GM12878 (cell line): ENCODE measurements around the gene TTK. TPM values are rescaled to one million over a fixed set of nuclear protein-coding genes. Genes with fewer than 3 reads are reported as not detected.

Experiments used
- ATAC-seq: fragments of 200-7000 bp; cut with Tn5 transposase; 3 replicates; pipeline ENCODE4 v1.9.1; 2020; ENCODE audit warnings: mild to moderate bottlenecking, moderate library complexity
- BruUV-seq: library from RNA; stranded (reverse); fragments of 400-500 nt; replicated peaks from 2 replicates; lab custom pipeline; 2021; lab: Mats Ljungman, UMichigan
- CTCF ChIA-PET: fragments of 300-600 bp; sonication (Branson Sonifier 250); formaldehyde crosslinking; extraction: SDS; loops from one replicate; lab custom pipeline; 2021; ENCODE audit warnings: inconsistent platforms; lab: Yijun Ruan, JAX
- POLR2A ChIA-PET: fragments of 350-600 bp; formaldehyde crosslinking; extraction: SDS; loops from one replicate; lab custom pipeline; 2021; ENCODE audit warnings: inconsistent platforms; lab: Charles Lee
- RAD21 ChIA-PET: fragments of 300-600 bp; sonication (Branson Sonifier 250); formaldehyde crosslinking; loops from one replicate; lab custom pipeline; 2023; ENCODE audit warnings: antibody characterized with exemption; ENCODE audit not compliant: unreplicated experiment; lab: Charles Lee
- SMC1A ChIA-PET: fragments of 300-600 bp; sonication (Branson Sonifier 250); formaldehyde crosslinking; loops from one replicate; lab custom pipeline; 2023; ENCODE audit not compliant: unreplicated experiment, uncharacterized antibody; lab: Charles Lee
- DNase-seq: peaks from one replicate; pipeline ENCODE4 v3.0.0-alpha.2; 2011; ENCODE audit warnings: low read depth, low spot score
- FAIRE-seq: peaks from 3 replicates; lab custom pipeline; 2011; peaks lifted over from hg19 to GRCh38; lab: Jason Lieb, UNC
- H2AFZ ChIP-seq: 2 replicates; pipeline ENCODE4 v1.6.0; 2011; ENCODE audit warnings: low read depth, low read length, control low read depth; ENCODE audit not compliant: control insufficient read depth
- H3K27ac ChIP-seq: 2 replicates; pipeline ENCODE4 v1.5.1; 2011; ENCODE audit warnings: control low read depth; ENCODE audit not compliant: control insufficient read depth, insufficient read depth
- H3K27me3 ChIP-seq, 2 experiments: replicated peaks in 1 of 2; 2 replicates each; pipeline versions ENCODE4 v1.6.0 to v1.6.1; 2011; ENCODE audit warnings: low read length in 1 of 2; ENCODE audit not compliant: control insufficient read depth in 2 of 2, insufficient read depth in 2 of 2
- H3K36me3 ChIP-seq, 2 experiments: 2 replicates each; pipeline ENCODE4 v1.5.1; 2011; ENCODE audit warnings: low read length in 1 of 2; ENCODE audit not compliant: control insufficient read depth in 2 of 2, insufficient read depth in 2 of 2
- H3K4me1 ChIP-seq: 2 replicates; pipeline ENCODE4 v1.6.1; 2011; ENCODE audit warnings: mild to moderate bottlenecking, low read length, moderate library complexity, mixed read lengths; ENCODE audit not compliant: control insufficient read depth, insufficient read depth
- H3K4me2 ChIP-seq: 2 replicates; pipeline ENCODE4 v1.6.0; 2011; ENCODE audit warnings: control low read depth; ENCODE audit not compliant: control insufficient read depth, insufficient read depth
- H3K4me3 ChIP-seq: fragments of 200-600 bp; sonication (generic); 2 replicates; pipeline ENCODE4 v1.5.1; 2016
- H3K79me2 ChIP-seq: 2 replicates; pipeline ENCODE4 v1.6.0; 2011; ENCODE audit warnings: low read length; ENCODE audit not compliant: control insufficient read depth, insufficient read depth
- H3K9ac ChIP-seq: 2 replicates; pipeline ENCODE4 v1.8.0; 2011; ENCODE audit warnings: low read length, control low read depth, mixed read lengths; ENCODE audit not compliant: control insufficient read depth, insufficient read depth
- H3K9me3 ChIP-seq: replicated peaks from 3 replicates; pipeline ENCODE4 v1.5.1; 2011; ENCODE audit warnings: mild to moderate bottlenecking, low read length; ENCODE audit not compliant: control insufficient read depth, insufficient read depth
- H4K20me1 ChIP-seq: 2 replicates; pipeline ENCODE4 v1.6.0; 2011; ENCODE audit not compliant: control insufficient read depth, insufficient read depth
- EGR1 ChIP-seq, 2 experiments: IDR thresholded peaks; 1 replicate in 1 of 2; 2 replicates in 1 of 2; pipeline ENCODE4 v1.6.1; 2011 to 2012; ENCODE audit warnings: low read depth in 2 of 2, low read length in 2 of 2, borderline replicate concordance in 1 of 2, mild to moderate bottlenecking in 1 of 2, moderate library complexity in 1 of 2
- PBX3 ChIP-seq: IDR thresholded peaks from 2 replicates; pipeline ENCODE4 v1.6.1; 2011; ENCODE audit warnings: mild to moderate bottlenecking, low read depth, low read length, moderate library complexity; ENCODE audit not compliant: insufficient replicate concordance
- POLR2A ChIP-seq: IDR thresholded peaks from 2 replicates; pipeline ENCODE4 v1.6.1; 2011; ENCODE audit warnings: low read depth, mild to moderate bottlenecking, low read length
- REST ChIP-seq: IDR thresholded peaks from 2 replicates; pipeline ENCODE4 v1.6.1; 2012; ENCODE audit warnings: mild to moderate bottlenecking, low read depth, low read length
- SPI1 ChIP-seq: IDR thresholded peaks from 2 replicates; pipeline ENCODE4 v1.6.1; 2011; ENCODE audit warnings: low read depth, mild to moderate bottlenecking, low read length, moderate library complexity, borderline replicate concordance; ENCODE audit not compliant: insufficient read depth
- STAT1 ChIP-seq: fragments of 450-650 bp; conservative IDR thresholded peaks from 2 replicates; pipeline ENCODE4 v1.6.1; 2014; ENCODE audit warnings: antibody characterized with exemption, mild to moderate bottlenecking
- SUZ12 ChIP-seq: fragments of 200-600 bp; sonication (generic); IDR thresholded peaks from one replicate; pipeline ENCODE4 v1.6.1; 2018; ENCODE audit warnings: antibody characterized with exemption, mild to moderate bottlenecking; ENCODE audit not compliant: unreplicated experiment
- ZNF274 ChIP-seq: IDR thresholded peaks from one replicate; pipeline ENCODE4 v1.8.0; 2011; ENCODE audit not compliant: insufficient read length, insufficient read depth
- WGBS: methylation state at CpG from one replicate; pipeline ENCODE4 v1.1.6; 2016; ENCODE audit warnings: low lambda C conversion rate; ENCODE audit not compliant: insufficient replicate concordance, insufficient coverage; ENCODE audit errors: missing lambda C conversion rate; 5-methylcytosine and 5-hydroxymethylcytosine counted together
- in situ Hi-C: fragments of 300-500 bp; cut with MboI; formaldehyde crosslinking; loops from 9 replicates; pipeline ENCODE4 v1.14.3; 2018; ENCODE audit warnings: mixed read lengths
- intact Hi-C: fragments of 100-400 bp; cut with micrococcal nuclease; formaldehyde crosslinking; loops from one replicate; pipeline ENCODE4 v1.14.2; 2022; ENCODE audit not compliant: unreplicated experiment
- polyA plus RNA-seq, 11 experiments: library from polyadenylated mRNA; depleted of rRNA in 4 of 11; unstranded in 6 of 11; stranded (reverse) in 5 of 11; fragments of >200 nt; fragmentation: Nextera tagmentation in 4 of 11; fragmentation: Illumina TruSeq in 1 of 11; extraction: Ambion mirVana in 4 of 11; extraction: Trizol in 1 of 11; gene quantifications; 1 replicate in 1 of 11; 2 replicates in 10 of 11; pipeline versions ENCODE4 v1.2.1 to v1.2.3, GENCODE V29; 2011 to 2016; ENCODE audit warnings: inconsistent platforms in 2 of 11, missing spikeins in 2 of 11, low read depth in 1 of 11
- total RNA-seq, 4 experiments: library from RNA; depleted of rRNA in 3 of 4; stranded (reverse); fragments of >200 nt in 3 of 4; fragmentation: Illumina TruSeq in 1 of 4; extraction: Trizol in 1 of 4; gene quantifications; 2 replicates each; pipeline versions ENCODE4 v1.2.1 to v1.2.3, GENCODE V29; 2013 to 2021
- TF ChIP-seq, protein P1 (sequence below): IDR thresholded peaks from 2 replicates; pipeline ENCODE4 v1.6.1; 2012; ENCODE audit warnings: low read depth, low read length, improper control_type of control experiment
- TF ChIP-seq, protein P2 (sequence below): fragments of 150-350 bp; IDR thresholded peaks from 2 replicates; pipeline ENCODE4 v1.6.1; 2016; ENCODE audit warnings: low read depth, low read length
- TF ChIP-seq, protein P3 (sequence below): fragments of 450-650 bp; IDR thresholded peaks from 2 replicates; pipeline ENCODE4 v1.6.1; 2018; ENCODE audit warnings: borderline replicate concordance, mild to moderate bottlenecking; ENCODE audit not compliant: partially characterized antibody

TTK gene
- total and polyA plus RNA-seq, 10 of the 15 experiments (the other 5 are each of a cell fraction or from before 2014, with no cell fraction given) = 23.8 to 52.4 (median 36.0) TPM

DNA sequence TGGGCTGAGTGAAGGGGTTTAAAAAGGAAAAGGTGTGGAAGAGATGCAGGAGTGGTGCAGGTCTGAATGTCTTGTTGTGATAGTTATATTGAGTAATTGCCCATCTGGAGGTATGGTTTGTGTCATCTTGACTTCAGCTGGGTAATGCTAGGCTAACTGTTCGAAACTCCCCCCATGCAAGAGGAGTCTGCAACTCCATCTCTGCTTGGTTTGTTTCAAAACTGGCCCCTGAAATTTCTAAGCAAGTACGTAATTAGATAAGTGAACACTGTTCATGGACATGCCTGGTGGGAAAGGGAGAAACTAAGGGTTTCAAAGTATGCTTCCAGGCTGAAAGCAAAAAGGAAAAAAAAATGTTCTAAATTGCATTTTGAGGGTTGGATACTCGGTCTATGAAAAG is 17.1 kb downstream of the TTK start:
- no TSS peak for BruUV-seq
- FAIRE-seq (no peak), DNase-seq (no peak), ATAC-seq (no peak)
- intact Hi-C loops (no loop called here), in situ Hi-C loops (no loop called here)
- ChIA-PET POLR2A (no interaction called here), SMC1A (interaction anchor here (0.6 to 1.7 kb wide), 2 partner anchors 9 to 1125 kb away, joined by 3 to 6 read pairs; no protein-coding TSS in a partner anchor), RAD21 (no interaction called here), CTCF (no interaction called here)
- Histone ChIP-seq H3K79me2 (no peaks in the 10 kb centered on the region), H3K4me1 (no peaks in the 10 kb centered on the region), H3K9ac (no peak overlapping the region), H3K27ac (no peak overlapping the region), H2AFZ (no peak overlapping the region), H3K36me3 (no peaks in the 10 kb centered on the region; a peak in 2 of 4 replicates), H4K20me1 (no peaks in the 10 kb centered on the region), H3K4me2 (no peak overlapping the region), H3K9me3 (no peaks in the 10 kb centered on the region), H3K27me3 (no peaks in the 10 kb centered on the region), H3K4me3 (no peak overlapping the region)
- WGBS = 100% methylated on average over 3 of the region's 3 CpGs
- TF ChIP-seq PBX3 (no peak), POLR2A (no peak), ZNF274 (no peak), SUZ12 (no peak), REST (no peak), STAT1 (no peak), EGR1 (IDR thresholded peaks at IDR 0.05; ENCODE audit: borderline replicate concordance in 1 of 2, low read depth in 2 of 2, low read length in 2 of 2) (no peak), SPI1 (no peak)
- TF ChIP-seq, protein P1, sequence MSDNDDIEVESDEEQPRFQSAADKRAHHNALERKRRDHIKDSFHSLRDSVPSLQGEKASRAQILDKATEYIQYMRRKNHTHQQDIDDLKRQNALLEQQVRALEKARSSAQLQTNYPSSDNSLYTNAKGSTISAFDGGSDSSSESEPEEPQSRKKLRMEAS = no peak
- TF ChIP-seq, protein P2, sequence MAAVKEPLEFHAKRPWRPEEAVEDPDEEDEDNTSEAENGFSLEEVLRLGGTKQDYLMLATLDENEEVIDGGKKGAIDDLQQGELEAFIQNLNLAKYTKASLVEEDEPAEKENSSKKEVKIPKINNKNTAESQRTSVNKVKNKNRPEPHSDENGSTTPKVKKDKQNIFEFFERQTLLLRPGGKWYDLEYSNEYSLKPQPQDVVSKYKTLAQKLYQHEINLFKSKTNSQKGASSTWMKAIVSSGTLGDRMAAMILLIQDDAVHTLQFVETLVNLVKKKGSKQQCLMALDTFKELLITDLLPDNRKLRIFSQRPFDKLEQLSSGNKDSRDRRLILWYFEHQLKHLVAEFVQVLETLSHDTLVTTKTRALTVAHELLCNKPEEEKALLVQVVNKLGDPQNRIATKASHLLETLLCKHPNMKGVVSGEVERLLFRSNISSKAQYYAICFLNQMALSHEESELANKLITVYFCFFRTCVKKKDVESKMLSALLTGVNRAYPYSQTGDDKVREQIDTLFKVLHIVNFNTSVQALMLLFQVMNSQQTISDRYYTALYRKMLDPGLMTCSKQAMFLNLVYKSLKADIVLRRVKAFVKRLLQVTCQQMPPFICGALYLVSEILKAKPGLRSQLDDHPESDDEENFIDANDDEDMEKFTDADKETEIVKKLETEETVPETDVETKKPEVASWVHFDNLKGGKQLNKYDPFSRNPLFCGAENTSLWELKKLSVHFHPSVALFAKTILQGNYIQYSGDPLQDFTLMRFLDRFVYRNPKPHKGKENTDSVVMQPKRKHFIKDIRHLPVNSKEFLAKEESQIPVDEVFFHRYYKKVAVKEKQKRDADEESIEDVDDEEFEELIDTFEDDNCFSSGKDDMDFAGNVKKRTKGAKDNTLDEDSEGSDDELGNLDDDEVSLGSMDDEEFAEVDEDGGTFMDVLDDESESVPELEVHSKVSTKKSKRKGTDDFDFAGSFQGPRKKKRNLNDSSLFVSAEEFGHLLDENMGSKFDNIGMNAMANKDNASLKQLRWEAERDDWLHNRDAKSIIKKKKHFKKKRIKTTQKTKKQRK = no peak
- TF ChIP-seq, protein P3, sequence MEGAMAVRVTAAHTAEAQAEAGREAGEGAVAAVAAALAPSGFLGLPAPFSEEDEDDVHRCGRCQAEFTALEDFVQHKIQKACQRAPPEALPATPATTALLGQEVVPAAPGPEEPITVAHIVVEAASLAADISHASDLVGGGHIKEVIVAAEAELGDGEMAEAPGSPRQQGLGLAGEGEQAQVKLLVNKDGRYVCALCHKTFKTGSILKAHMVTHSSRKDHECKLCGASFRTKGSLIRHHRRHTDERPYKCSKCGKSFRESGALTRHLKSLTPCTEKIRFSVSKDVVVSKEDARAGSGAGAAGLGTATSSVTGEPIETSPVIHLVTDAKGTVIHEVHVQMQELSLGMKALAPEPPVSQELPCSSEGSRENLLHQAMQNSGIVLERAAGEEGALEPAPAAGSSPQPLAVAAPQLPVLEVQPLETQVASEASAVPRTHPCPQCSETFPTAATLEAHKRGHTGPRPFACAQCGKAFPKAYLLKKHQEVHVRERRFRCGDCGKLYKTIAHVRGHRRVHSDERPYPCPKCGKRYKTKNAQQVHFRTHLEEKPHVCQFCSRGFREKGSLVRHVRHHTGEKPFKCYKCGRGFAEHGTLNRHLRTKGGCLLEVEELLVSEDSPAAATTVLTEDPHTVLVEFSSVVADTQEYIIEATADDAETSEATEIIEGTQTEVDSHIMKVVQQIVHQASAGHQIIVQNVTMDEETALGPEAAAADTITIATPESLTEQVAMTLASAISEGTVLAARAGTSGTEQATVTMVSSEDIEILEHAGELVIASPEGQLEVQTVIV = no peak
